Cortex of kidney (tissue), 1 donor: ENCODE results near the gene RPL7A.
"Not testable (repeated sequence)": the region's sequence is repeated elsewhere in the genome, so short reads cannot be mapped to it uniquely, and the experiment has no call there.

Experiments used
- DNase-seq: peaks from one replicate; lab custom pipeline; 2025; lab: John Stamatoyannopoulos, UW

The RPL7A gene

GRCh38 chr9:133389562-133389961, 41.5 kb downstream of the RPL7A start:
- no peak for DNase-seq

- DNase-seq = no peak
These were observed 42.7 kb downstream of the RPL7A start for GRCh38 chr9:133390713-133391112.

- not testable (repeated sequence) for DNase-seq
These were observed 43.4 kb downstream of the RPL7A start for GRCh38 chr9:133391449-133391848.

GRCh38 chr9:133392308-133392707, 44.3 kb downstream of the RPL7A start:
- not testable (repeated sequence) for DNase-seq

DNA sequence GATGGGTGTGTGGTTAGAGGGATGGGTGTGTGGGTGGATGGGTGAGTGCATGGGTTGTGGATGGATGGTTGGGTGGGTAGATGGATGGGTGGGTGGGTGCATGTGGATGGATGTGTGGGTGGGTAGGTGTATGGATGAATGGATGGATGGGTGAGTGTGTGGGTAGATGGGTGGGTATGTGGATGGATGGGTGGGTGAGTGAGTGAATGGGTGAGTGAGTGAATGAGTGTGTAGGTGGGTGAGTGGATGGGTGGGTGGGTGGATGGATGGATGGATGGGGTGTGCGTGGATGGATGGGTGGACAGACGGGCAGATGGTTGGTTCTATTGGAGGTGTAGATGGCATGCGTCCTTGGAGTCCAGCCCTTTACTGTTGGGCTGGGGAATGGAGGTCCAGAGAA, 45.4 kb downstream of the RPL7A start:
- DNase-seq = no peak

DNA sequence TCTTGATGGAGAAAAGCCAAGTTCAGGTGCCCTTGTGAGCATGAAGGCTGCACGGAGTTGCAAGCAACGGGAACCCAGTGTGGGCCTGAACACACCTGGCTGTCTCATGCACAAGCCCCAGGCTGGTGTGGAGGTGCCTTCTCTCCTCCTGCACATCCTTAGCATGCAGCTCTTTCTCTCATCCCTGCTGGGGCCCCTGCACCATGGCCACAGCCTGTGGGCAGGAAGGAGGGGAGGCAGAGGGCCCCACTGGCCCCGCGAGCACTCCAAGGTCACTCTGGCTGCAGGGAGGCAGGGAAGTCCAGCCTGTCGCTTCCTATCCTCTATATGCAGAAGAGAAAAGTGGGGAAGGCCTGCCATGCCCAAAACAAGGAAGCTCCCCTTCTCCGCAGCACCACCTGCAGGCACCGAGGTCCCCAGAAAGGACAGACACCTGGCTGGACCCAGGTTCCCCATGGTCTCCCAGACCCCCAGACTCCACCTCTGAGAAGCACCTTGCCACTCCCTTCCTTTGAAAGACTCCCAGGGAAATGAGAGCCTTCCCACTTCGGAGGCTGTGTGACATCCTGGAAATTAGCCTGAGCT, 46.8 kb downstream of the RPL7A start:
- DNase-seq = no peak

GRCh38 chr9:133396952-133397351, 48.9 kb downstream of the RPL7A start:
- no peak for DNase-seq

- DNase-seq = no peak
These were observed 49.4 kb downstream of the RPL7A start for GRCh38 chr9:133397370-133397769.

- DNase-seq = no peak
These were observed 49.9 kb downstream of the RPL7A start for GRCh38 chr9:133397895-133398294.

DNA sequence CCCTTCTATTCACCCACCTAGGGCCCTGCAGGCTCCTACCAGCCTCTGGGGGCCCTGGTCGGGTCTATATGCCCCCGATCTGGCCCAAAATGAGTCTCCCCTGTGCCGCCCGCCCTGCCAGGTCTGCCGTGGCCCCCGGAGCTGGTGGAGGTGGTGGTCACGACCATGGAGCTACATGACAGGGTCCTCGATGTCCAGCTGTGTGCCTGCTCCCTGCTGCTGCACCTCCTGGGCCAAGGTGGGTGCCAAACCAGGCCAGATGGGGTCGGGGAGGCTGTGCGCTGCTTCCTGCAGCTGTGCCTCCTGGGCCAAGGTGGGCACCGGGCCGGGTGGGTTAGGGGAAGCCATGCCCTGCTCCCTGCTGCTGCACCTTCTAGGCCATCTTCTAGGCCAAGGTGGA, 52.3 kb downstream of the RPL7A start:
- DNase-seq = no peak
